ENCODE measurements around the gene CASK. TPM values are rescaled to one million over a fixed set of nuclear protein-coding genes. Genes with fewer than 3 reads are reported as not detected.

CASK gene
- total RNA-seq, 1 experiment from 2014 or later: 54.6 TPM

- ChIA-PET POLR2A (no interaction called here), CTCF (no interaction called here)
- DNase-seq (ENCODE audit: low spot score): no peak
- Mint-ChIP-seq H3K4me1 (no peaks in the 10 kb centered on the region), H3K27me3 (ENCODE audit: low read depth) (no peaks in the 10 kb centered on the region), H3K9me3 (no peaks in the 10 kb centered on the region), H3K36me3 (peaks cover 2% of the 10 kb centered on the region; the same call in 1 of the 2 replicates), H3K27ac (no peak overlapping the region), H3K4me3 (no peak overlapping the region)
- TF ChIP-seq E2F4 (CRISPR knock-in tag; IDR thresholded peaks at IDR 0.05; ENCODE audit: borderline replicate concordance, low read depth) (no peak), MXD4 (CRISPR knock-in tag; IDR thresholded peaks at IDR 0.05; ENCODE audit: borderline replicate concordance) (no peak), PRDM15 (CRISPR knock-in tag; IDR thresholded peaks at IDR 0.05) (no peak), AR (CRISPR knock-in tag; IDR thresholded peaks at IDR 0.05) (no peak), IRF2 (CRISPR knock-in tag; IDR thresholded peaks at IDR 0.05; ENCODE audit: borderline replicate concordance, low read depth) (no peak), ZNF512 (CRISPR knock-in tag; IDR thresholded peaks at IDR 0.05; ENCODE audit: borderline replicate concordance) (no peak), TP53 (CRISPR knock-in tag; IDR thresholded peaks at IDR 0.05) (no peak), ZNF416 (CRISPR knock-in tag; IDR thresholded peaks at IDR 0.05) (no peak), ZBTB43 (CRISPR knock-in tag; IDR thresholded peaks at IDR 0.05) (no peak), ATF6 (CRISPR knock-in tag; IDR thresholded peaks at IDR 0.05) (no peak), ZNF671 (CRISPR knock-in tag; IDR thresholded peaks at IDR 0.05) (no peak), ZNF532 (CRISPR knock-in tag; IDR thresholded peaks at IDR 0.05; ENCODE audit: borderline replicate concordance) (no peak), FOXK1 (CRISPR knock-in tag; IDR thresholded peaks at IDR 0.05) (no peak), ELF4 (CRISPR knock-in tag; IDR thresholded peaks at IDR 0.05; ENCODE audit: low read depth) (no peak), ZSCAN18 (CRISPR knock-in tag; IDR thresholded peaks at IDR 0.05) (no peak), E2F5 (CRISPR knock-in tag; IDR thresholded peaks at IDR 0.05) (no peak), ATF3 (CRISPR knock-in tag; conservative IDR thresholded peaks at IDR 0.05) (no peak)
- ATAC-seq: no peak
Measured at GRCh38 chrX:41684940-41685339, 238.4 kb downstream of the CASK start.

Measured in WTC11 (cell line).